ENCODE data around the gene LAD1.

The LAD1 gene

GRCh38 chr1:201406831-201407406 is 7.8 kb upstream of the LAD1 start:
- no peak overlapping the region for H3K4me3 ChIP-seq (ENCODE audit: low read length)
- DNase-seq (ENCODE audit: low read depth), result no peak
- TF ChIP-seq, protein P1, sequence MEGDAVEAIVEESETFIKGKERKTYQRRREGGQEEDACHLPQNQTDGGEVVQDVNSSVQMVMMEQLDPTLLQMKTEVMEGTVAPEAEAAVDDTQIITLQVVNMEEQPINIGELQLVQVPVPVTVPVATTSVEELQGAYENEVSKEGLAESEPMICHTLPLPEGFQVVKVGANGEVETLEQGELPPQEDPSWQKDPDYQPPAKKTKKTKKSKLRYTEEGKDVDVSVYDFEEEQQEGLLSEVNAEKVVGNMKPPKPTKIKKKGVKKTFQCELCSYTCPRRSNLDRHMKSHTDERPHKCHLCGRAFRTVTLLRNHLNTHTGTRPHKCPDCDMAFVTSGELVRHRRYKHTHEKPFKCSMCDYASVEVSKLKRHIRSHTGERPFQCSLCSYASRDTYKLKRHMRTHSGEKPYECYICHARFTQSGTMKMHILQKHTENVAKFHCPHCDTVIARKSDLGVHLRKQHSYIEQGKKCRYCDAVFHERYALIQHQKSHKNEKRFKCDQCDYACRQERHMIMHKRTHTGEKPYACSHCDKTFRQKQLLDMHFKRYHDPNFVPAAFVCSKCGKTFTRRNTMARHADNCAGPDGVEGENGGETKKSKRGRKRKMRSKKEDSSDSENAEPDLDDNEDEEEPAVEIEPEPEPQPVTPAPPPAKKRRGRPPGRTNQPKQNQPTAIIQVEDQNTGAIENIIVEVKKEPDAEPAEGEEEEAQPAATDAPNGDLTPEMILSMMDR (conservative IDR thresholded peaks at IDR 0.05; ENCODE audit: low read length), result no peak

DNA sequence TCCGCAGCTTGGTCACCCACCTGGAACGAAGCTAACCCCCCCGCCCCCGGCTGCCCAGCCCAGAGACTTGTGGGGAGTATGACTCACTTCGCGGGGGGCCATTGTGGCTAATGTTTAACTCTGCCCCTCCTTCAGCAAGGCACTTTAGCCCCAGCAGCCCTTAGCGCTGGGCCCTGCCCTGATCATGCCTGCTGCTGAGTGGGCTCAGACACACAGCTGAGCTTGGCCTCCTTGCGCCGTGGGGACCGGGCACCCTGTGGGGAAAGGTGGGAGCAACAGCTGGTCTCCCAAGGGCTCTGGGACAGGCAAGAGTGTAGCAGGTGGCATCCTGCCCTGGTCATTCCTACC is 6.3 kb upstream of the LAD1 start:
- no peak overlapping the region for H3K4me3 ChIP-seq (ENCODE audit: low read length)
- TF ChIP-seq, protein P1 (conservative IDR thresholded peaks at IDR 0.05; ENCODE audit: low read length), result no peak
- DNase-seq (ENCODE audit: low read depth), result no peak

DNA sequence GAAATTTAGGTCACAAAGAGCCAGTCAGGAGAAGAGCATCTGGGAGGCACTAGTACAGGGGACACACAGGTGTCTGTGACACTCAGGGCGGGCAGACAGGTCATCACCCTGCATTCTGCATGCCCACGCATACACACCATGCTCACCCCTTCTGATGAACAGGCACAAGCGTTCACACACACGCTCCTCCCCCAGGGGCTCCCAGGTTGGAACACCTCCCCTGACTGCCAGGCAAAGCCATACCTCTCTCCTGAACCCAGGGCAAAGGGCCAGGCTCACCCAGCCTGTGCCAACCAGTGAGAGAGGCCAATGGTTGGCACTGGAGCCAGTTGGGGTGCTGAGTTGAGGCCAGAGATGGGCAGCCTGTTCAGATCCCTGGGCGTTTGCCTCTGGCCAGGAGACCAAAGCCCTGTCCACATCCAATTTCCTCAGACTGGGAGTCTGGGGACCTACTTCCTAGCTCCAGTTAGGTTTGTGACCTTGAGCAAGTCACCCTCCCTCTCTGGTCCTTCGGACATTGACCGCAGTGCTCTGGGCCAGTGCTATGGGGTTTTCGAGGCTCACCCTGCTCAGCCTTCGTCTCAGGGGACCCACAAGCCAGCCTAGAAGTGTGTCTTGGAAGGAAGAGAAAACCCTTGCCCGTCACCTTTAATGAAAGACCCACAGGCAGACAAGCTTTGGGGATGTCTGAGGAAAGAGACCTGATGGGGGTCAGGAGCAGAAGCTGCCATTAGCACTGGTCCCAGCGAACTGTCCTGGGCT is 5.8 kb upstream of the LAD1 start:
- no peak for DNase-seq (ENCODE audit: low read depth)
- no peak overlapping the region for H3K4me3 ChIP-seq (ENCODE audit: low read length)
- TF ChIP-seq, protein P1 (conservative IDR thresholded peaks at IDR 0.05; ENCODE audit: low read length), result no peak

- TF ChIP-seq, protein P1 (conservative IDR thresholded peaks at IDR 0.05; ENCODE audit: low read length), result no peak
- DNase-seq (ENCODE audit: low read depth), result no peak
Observed at GRCh38 chr1:201404055-201404454, 4.9 kb upstream of the LAD1 start.

GRCh38 chr1:201403359-201403758 is 4.2 kb upstream of the LAD1 start:
- H3K4me3 ChIP-seq (ENCODE audit: low read length), result no peak overlapping the region
- DNase-seq (ENCODE audit: low read depth), result no peak
- TF ChIP-seq, protein P1 (conservative IDR thresholded peaks at IDR 0.05; ENCODE audit: low read length), result no peak

More at GRCh38 chr1:201404055-201404454, 4.9 kb upstream of the LAD1 start:
- H3K4me3 ChIP-seq (ENCODE audit: low read length), result no peak overlapping the region

GRCh38 chr1:201401700-201402099 is 2.6 kb upstream of the LAD1 start:
- TF ChIP-seq, protein P1 (conservative IDR thresholded peaks at IDR 0.05; ENCODE audit: low read length), result no peak
- DNase-seq (ENCODE audit: low read depth), result no peak
- H3K4me3 ChIP-seq (ENCODE audit: low read length), result no peak overlapping the region

- DNase-seq (ENCODE audit: low read depth), result no peak
- TF ChIP-seq, protein P1 (conservative IDR thresholded peaks at IDR 0.05; ENCODE audit: low read length), result no peak
- no peak overlapping the region for H3K4me3 ChIP-seq (ENCODE audit: low read length)
Observed at GRCh38 chr1:201400852-201401230, 1.7 kb upstream of the LAD1 start.
